ENCODE measurements around the gene LTB4R. TPM values are rescaled to one million over a fixed set of nuclear protein-coding genes. Genes with fewer than 3 reads are reported as not detected.

Gene LTB4R
- total and polyA plus RNA-seq, 9 of the 15 experiments (the other 6 are each of a cell fraction or from before 2014, with no cell fraction given): 0.38 to 10.5 (median 2.8) TPM

GRCh38 chr14:24266344-24267244, 44.7 kb upstream of the LTB4R start:
- no peak overlapping the region for H3K4me3 ChIP-seq
- DNase-seq (ENCODE audit: extremely low read depth in 1 of 4, low spot score in 3 of 4) (no peak), FAIRE-seq (no peak), ATAC-seq (no peak)
- no peak overlapping the region for H3K27ac ChIP-seq (ENCODE audit: extremely low read depth, low read depth, low read length)
- H3K4me1 ChIP-seq (replicated peaks in 1 of 2; ENCODE audit: control insufficient read depth in 2 of 2, insufficient read depth in 2 of 2, low read length in 2 of 2): peaks cover 0 to 31% of the 10 kb centered on the region in 2 experiments; a peak in 4 of 5 replicates
- H3K9ac ChIP-seq (ENCODE audit: insufficient read depth in 1 of 2, low read depth in 2 of 2, low read length in 2 of 2): peak overlapping the region in 1 of 2 experiments; percentile 45; a peak in 1 of 4 replicates
- no peaks in the 10 kb centered on the region for H3K36me3 ChIP-seq (ENCODE audit: control insufficient read depth, insufficient read depth, low read length)
- H4K20me1 ChIP-seq (replicated peaks; ENCODE audit: control insufficient read depth, insufficient read depth, low read length): no peaks in the 10 kb centered on the region; the same call in 1 of the 2 replicates
- no TSS peak for BruUV-seq (replicated peaks)
- intact Hi-C loops (cut with micrococcal nuclease) (no loop called here), in situ Hi-C loops (cut with MboI) (no loop called here)
- no peaks in the 10 kb centered on the region for H3K9me3 ChIP-seq (replicated peaks; ENCODE audit: control insufficient read depth, insufficient read depth, low read depth, low read length)
- H3K4me2 ChIP-seq (ENCODE audit: insufficient read depth, low read length): no peak overlapping the region
- POLR2A ChIA-PET: interaction anchor here (0.6 to 1.4 kb wide), 2 partner anchors 9 to 24 kb away, joined by 3 read pairs; partner anchors contain the start of gene TINF2
- no peak overlapping the region for H2AFZ ChIP-seq (ENCODE audit: low read depth, low read length)
- no peaks in the 10 kb centered on the region for H3K27me3 ChIP-seq (ENCODE audit: control insufficient read depth in 2 of 2, insufficient read depth in 2 of 2, low read length in 2 of 2)
- CTCF ChIA-PET (ENCODE audit: low intra/inter-chr PET ratio): no interaction called here
- 75% methylated on average over 12 of the region's 18 CpGs for WGBS (ENCODE audit: insufficient coverage, low coverage, missing lambda C conversion rate)
- H3K79me2 ChIP-seq (ENCODE audit: control insufficient read depth, insufficient read depth, low read length): peaks cover 9% of the 10 kb centered on the region; the same call in 1 of the 3 replicates
- H3K9me1 ChIP-seq (ENCODE audit: control insufficient read depth, insufficient read depth, low read length): no peaks in the 10 kb centered on the region
- TF ChIP-seq RCOR1 (IDR thresholded peaks at IDR 0.05; ENCODE audit: borderline replicate concordance in 1 of 2, low read depth in 2 of 2, low read length in 2 of 2) (no peak), SOX6 (IDR thresholded peaks at IDR 0.05) (no peak), MXD1 (CRISPR knock-in tag; IDR thresholded peaks at IDR 0.05; ENCODE audit: borderline replicate concordance, poor library complexity, severe bottlenecking) (no peak), ATF4 (CRISPR knock-in tag; IDR thresholded peaks at IDR 0.05) (no peak), CTCFL (IDR thresholded peaks at IDR 0.05; ENCODE audit: borderline replicate concordance, insufficient read depth, low read depth, low read length, poor library complexity, severe bottlenecking) (no peak), ZBTB2 (IDR thresholded peaks at IDR 0.05) (no peak), ELF2 (CRISPR knock-in tag; IDR thresholded peaks at IDR 0.05) (no peak), ZNF76 (CRISPR knock-in tag; IDR thresholded peaks at IDR 0.05; ENCODE audit: borderline replicate concordance) (no peak), ZNF518B (CRISPR knock-in tag; IDR thresholded peaks at IDR 0.05) (no peak), ILF3 (IDR thresholded peaks at IDR 0.05; ENCODE audit: borderline replicate concordance) (no peak), NFXL1 (CRISPR knock-in tag; IDR thresholded peaks at IDR 0.05) (no peak)

Data from K562 (cell line).